Left ventricle myocardium superior (tissue), 1 donor: ENCODE data around the gene PAPOLA. TPM values are rescaled to one million over a fixed set of nuclear protein-coding genes. Genes with fewer than 3 reads are reported as not detected.

Experiments
- ATAC-seq: fragments of 200-7000 bp; cut with Tn5 transposase; one replicate; pipeline ENCODE4 v1.9.1; 2020; ENCODE audit warnings: mild to moderate bottlenecking, moderate library complexity
- DNase-seq: peaks from one replicate; pipeline ENCODE4 v3.0.0-alpha.2; 2020
- intact Hi-C: fragments of 100-400 bp; cut with micrococcal nuclease; formaldehyde crosslinking; loops from one replicate; pipeline ENCODE4 v1.11.0; 2022
- total RNA-seq: library from RNA; stranded (reverse); fragmentation: NEBNext Ultra II Directional; extraction: Animal tissue kit (Norgen Biotek cat#: 25700); gene quantifications from one replicate; pipeline ENCODE4 v1.2.1, GENCODE V29; 2021
- donor health status: DM: no; HTN: yes; CAD: no; lungs with severe emphysema.

Gene PAPOLA
- total RNA-seq, 1 donor from 2014 or later = 166 TPM

DNA sequence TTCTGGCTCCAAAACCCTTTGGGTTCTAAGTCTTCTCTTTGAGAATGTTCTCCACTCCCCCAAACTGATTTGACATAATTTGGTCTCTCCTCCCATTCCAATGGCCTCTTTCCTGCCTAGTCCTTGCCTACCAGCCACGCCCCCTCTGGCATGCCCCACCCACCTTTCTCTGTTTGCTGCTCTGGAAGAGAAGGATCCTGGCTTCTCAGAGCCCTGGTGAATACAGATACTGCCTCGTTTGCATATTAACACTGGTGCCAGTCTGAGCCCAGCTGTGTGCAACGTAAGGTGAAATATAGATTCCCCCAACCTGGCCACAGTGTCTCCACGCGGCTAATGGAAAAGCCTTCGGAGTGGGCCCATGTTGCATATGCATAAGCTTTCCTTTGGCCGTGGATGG, 79.7 kb downstream of the PAPOLA start:
- intact Hi-C loops = no loop called here
- ATAC-seq (no peak), DNase-seq (no peak)

DNA sequence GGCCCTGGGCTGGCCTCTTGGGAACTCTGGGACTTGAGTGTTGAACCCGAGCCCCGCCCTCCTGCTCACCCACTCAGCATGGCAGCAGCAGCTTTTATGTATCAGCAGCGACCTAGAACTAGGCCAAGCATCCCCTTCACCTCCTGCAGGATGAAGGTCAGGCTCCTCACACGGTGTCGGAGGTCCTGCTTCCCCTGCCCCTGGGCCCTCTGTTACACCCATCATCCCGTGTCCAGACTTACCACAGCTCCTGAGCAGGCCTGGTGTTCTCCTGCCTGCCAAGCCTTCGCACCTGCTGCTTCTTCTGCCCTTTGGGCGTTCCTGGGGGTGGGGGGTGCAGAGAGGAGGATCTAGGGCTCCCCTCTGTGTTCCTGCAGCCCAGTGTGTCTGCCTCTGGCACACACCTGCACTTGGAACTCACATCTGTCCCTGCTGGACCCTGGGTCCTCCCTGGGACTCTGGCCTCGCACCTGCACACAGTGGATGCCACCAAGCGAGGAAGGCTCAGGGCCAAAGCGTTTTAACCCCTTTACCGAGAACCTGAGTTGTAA, 80.3 kb downstream of the PAPOLA start:
- intact Hi-C loops = no loop called here
- no peak for ATAC-seq
- no peak for DNase-seq

DNA sequence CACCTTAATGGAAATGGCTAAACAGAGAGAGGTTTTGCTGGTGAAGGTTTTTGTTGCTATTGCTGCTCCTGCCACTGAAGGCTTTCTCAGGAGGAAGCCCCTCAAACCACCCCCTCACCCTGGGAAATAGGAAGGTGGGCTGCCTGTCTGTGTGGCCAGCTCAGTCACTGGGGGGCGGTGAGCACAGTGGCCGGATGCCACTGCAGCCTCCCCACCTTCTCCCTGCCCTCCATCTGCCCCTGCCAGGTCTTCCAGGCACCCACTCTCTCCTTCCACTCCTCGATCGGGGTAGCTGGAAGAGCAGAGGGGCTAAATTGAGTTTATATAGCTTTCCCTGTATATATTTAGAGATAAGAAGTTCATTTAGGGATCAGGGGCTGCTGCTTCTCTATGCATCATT, 80.8 kb downstream of the PAPOLA start:
- no peak for DNase-seq
- ATAC-seq = no peak
- intact Hi-C loops = no loop called here

DNA sequence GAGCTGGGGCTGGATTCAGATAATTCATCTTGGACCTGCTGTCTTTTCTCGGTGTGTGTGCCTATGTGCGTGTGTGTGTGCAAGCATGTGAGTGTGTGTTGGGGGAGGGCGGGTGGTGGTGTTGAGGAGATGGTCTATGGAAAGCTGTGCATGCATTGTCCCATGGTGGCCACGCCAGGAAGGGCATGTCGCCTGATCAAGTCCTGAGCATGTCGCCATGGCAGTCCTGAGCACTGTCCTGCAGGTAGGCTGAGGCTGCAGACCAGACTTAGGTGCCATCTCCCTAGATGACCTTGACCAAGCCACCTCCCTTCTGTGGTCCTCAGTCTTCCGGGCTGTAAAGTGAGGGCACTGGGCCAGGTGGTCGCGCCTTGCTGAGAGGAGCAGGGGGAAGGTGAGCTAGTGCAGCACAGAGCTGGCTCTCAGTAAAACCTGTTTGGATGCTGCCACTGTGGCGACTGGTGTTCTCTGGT, 81.4 kb downstream of the PAPOLA start:
- DNase-seq (no peak), ATAC-seq (no peak)
- intact Hi-C loops = no loop called here

DNA sequence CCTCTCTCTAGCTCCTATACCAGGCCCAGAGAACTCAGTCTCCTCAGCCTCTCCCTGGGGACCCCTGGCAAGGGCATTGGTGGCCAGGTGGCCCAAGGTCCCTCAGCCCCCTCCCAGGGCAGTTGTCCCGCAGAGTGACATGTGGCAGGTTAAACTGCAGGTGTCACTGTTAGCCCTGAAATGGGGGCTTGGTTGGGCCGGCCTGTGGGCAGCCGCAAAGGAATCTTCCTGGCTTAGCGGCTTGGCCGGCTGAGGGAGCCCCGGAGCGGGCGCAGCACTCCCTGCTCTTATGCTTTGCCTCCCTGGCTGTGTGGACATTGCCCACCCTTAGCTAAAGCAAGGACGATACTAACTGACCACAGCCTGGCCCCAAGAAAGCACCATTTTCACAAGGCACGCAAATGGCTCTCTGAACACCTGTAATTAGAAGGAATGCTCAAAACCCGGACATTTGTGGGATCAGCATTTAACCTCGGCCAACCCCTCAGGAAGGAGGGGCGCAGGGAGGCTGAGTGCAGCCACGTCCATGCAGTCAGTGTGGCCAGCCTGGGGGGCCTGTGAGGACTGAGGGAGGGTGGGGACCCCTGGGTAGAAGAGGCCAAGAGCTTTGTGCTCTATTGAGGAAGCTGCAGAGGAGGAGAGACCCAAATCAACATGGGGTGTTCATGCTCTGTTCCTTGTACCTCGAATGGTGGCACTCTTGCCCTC, 82.2 kb downstream of the PAPOLA start:
- no peak for DNase-seq
- intact Hi-C loops = no loop called here

DNA sequence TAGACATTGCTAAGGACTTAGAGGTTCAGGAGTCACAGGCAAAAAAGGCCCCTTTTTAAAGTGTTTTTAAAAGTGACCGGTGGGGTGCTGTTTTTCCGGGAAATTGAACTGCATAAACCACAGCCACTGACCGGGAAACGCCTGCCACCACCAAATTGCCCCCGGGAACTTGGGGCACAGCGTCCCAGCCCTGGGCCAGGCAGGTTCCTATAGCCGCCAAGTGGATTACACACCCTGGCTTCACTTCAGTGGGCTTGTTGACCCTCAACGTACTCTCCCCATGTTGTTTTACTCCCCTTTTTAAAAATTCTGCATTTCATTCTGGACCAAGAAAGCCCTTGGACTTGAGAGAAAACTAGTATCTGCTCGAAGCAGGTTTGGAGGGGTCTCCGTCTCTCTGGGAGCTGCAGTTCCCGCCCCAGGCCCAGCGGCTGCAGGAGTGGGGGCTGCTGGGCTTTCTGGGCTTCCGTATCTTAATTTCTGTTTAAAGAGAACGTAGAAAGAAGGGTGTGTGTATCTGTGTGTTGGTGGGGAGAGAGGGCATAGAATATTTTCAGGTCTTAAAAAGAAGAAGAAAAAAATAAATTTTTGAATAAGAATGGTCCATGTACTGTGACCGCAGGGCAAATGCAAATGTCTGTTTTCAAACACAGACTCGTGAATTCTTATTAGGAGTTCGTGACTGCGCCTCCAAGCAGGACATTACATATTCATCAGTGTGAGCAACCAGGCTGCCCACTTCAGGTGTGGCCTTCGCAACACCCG, 82.9 kb downstream of the PAPOLA start:
- intact Hi-C loops = no loop called here
- DNase-seq = no peak
- no peak for ATAC-seq

More for the DNA sequence above, 82.2 kb downstream of the PAPOLA start:
- peak; percentile 70 for ATAC-seq

DNA sequence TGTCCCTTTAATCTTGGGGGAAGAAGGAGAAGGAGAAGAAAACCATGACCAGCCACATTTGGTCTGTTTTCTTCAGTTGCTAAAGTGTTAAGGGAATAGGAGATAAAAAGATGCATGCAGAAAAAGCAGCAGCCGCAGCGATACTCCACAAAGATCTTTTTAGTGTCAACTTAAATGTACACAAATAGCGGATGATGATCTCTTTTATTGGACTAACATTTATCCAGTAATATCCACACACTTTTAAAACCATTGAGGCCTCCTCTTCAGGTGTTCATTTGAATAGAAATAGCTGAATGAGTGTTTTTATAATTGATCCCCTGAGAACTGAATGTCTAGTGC, 83.5 kb downstream of the PAPOLA start:
- ATAC-seq = no peak
- DNase-seq = no peak
- intact Hi-C loops = no loop called here

DNA sequence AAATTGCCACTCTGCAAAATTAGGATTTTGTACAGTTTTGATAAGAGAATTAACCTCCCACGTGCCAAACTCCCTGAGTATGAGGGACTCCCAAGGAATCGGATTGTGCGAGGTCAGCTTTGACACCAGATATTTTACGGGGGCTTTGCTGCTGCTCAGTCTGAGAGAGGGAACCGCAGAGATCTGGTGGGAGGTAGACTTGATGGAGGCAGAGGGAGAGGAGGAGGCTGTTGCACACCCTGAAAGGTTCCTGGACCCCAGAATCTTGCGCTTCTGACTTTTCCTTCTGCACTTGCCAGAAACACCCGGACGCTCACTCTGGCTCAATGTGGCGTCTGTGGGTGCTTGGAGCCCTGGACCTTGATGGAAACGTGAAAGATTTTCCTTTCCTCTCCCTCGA, 83.9 kb downstream of the PAPOLA start:
- DNase-seq = no peak
- intact Hi-C loops = no loop called here
- no peak for ATAC-seq

DNA sequence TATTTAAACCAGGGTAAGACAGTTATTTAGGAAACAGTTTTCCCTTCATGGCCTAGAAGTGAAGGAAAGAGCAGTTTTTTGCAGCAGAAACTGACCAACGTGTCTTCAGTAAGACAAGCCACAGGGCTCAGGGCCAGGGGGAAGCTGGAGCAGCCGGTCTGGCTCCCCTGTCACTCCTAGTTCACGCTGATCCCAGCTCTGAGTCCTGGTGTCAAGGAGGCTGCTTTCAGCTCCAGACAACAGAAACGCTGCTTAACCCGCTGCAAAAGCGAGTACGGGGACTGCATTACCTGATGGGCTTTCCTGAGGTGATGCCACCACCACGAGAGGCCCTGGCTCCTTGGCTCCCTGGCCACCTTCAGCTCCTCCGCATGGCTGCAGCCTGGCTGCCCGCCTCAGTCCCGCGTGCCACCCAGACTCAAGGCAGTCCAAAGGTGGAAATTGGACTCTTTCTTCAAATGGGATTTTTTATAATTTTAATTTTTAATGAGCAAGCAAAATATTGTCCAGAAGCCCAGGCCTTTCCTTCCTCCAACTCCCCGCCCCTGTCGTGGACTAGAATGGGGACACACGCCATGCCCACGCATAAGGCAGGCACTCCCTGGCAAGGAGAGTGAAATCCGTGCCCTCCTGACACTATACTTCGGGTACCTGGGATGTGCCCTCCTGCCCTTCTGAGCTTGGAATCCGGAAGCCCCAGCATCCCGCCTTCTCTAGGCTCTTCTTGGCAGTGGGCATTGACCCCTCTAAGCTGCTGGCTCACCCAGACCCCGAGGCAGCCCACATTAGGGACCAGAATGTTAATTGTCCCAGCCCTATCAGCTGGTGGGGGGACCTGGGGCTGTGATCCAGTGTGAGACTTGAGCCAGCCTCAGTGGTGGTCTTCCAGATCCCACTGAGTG, 85.0 kb downstream of the PAPOLA start:
- intact Hi-C loops = no loop called here
- no peak for DNase-seq
- no peak for ATAC-seq

DNA sequence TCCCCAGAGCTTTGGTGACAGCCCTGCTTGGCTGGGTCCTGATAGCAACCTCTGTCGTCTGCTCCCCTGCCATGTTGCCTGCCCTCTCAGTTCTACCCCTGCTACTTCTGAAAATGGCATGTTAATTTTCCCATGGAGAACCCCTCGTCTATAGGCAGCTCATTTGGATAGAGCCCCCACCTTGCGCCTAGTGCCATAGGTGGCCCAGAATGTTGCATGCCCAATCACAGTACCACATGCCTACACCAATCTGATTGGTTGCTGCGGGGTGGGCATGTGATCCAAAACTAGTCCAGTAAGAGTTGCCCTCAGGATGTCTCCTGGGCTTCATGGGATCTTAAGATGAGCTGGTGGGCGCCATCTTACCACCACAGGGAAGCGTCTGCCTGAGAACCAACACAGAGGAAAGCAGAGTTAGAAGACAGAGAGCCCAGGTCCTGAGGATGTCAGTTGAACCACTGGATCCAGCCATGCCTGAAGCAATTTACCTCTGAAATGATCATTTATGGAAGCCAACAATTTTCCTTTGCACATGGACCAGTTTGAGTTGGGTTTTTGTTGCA, 85.7 kb downstream of the PAPOLA start:
- DNase-seq = no peak
- ATAC-seq = no peak
- intact Hi-C loops = no loop called here

DNA sequence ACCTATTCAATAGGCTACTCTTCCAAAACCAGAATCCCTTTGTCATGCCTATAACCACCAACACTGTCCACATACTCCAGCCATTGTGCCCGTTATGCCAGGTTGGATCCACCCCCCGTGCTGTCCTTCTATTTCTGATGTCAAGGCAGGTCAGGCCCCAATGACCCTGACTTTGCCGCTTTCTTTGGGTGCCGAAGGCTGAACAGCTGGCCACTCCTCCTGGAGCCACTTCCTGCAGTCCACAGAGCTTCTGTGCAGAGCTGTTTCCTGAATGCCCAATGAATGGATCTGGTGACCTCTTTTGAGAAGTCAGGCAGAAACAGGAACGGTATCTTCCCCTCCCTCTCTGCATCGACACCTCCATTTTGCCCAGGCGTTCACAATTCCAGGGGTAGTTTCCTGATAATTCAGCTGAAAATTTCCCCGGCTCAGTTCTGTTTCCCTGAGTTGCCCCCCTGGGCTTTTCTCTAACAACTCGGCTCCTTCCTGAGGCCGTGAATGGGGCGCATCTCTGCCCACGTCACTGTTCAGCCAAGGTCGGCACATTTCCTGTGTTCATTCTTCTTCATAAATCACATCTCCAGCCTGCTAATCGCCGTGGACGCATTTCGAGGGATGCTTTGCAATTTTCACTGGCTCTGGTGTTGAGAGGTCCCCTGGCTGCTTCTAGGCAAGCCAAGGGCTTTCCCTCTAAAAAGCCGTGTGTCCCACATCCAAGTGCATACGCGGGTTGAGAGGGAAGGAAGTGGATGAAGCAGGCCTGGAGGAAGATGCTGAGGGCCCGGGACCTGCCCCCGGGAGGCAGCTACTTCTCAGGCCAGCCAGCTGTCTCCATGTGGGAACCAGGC, 86.5 kb downstream of the PAPOLA start:
- intact Hi-C loops = no loop called here
- DNase-seq = no peak
- ATAC-seq = peak; percentile 29

DNA sequence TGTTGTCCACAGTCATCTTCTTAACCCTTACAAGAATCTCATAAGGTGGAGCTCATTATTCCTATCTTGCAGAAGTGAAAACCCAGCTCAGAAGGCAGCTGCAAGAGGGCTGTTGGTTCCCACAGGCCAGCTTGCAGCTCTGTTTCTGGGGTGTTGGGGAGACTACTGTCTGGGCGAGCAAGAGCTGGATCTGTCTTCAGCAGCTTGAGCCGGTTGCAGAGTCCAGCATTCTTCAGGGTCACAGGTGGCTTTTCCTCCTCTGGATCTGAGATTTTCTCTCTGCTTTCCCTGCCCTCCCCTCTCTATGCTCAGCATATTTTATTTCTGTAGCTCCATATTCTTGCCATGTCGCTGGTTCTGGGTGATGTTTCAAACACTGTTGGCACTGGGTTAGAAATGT, 87.4 kb downstream of the PAPOLA start:
- no peak for DNase-seq
- ATAC-seq = no peak
- intact Hi-C loops = no loop called here

DNA sequence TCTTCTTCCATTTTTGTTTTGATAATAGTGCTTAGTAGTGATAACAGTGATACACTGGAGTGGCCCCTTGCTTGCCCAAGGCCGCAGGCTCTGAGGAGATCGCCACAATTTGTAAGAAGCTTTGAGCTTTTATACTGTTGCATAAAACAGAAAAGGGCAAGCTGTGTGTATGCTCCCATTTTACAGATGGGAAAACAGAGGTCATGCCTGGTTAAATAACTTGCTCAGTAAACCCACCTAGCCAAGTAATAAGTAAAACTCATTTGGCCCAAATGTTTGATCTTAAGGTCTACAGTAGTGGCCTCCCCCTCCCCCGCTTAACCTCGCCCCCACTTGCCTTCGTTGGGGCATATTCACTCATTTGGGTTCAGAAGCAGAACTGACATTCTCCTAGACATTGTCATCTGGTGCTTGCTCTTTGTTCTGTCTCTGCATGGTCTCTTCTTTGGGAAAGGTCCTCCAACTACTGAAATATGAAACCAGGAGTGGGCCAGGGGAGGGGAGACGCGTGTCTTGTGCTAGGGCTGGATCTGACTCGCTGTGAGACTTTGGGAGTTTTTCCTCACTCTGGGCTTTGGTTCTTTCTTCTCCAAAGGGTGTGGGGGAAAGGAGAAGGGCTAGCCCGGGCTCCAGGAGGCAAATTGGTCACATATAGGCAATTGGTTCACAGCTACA, 88.1 kb downstream of the PAPOLA start:
- DNase-seq (no peak), ATAC-seq (no peak)
- intact Hi-C loops = no loop called here

DNA sequence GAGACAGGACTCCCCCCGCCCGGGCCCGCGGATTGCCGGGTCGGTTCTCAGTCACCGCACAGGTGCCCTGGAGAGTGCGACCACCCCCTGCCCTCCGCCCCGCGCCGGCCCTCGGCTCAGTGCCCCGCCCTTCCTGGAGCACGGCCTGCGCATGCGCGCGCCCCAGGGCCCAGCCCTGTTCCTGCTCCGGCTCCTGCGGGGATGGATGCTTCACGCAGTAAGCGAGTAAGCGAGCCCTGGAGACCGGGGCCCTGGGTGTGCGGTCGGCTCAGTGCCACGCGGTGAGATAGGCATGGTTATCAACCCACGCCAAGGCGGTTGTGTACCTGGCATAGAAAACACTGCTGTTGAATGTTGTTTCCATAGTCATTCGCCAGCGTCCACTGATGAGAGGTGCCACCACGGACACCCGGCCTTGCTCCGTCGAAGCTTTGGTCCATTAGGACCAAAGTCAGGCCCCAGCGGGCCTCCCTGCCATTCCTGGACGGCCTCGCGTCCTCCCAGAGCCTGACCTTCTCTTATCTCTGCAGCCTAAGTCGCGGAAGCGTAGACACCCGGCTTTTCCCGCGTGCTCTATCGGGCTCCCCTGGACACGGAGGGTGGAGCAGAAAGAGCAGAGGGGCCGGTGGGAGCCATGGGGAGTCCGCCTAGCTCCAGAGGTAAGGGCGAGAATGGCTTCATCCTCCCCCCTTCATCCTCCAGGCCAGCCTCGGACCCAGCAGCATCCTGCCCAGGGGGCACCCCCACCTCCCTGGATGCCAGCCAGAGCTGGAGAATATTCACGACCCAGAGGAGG, 90.6 kb downstream of the PAPOLA start:
- ATAC-seq = peak; percentile 90
- peak; percentile 76 for DNase-seq
- intact Hi-C loops = no loop called here

DNA sequence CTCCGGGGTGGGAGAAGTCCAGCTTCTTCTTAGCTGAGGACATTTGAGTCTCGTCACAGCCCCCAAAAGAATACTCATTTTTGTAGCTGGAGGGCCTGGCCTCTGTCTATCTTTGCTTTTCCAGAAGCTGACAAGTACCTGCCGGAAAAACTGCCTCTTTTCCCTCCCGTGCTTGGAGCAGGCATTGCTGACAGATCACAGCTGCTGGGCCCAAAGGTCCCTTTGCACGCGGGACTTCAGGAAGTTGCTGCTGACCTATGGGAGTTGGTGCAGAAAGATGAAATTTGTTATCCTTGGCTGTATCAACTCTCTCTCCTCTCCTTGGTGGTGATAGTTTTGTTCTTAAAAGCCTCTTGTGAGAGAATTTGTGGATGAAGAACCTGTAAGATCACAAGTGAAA, 92.8 kb downstream of the PAPOLA start:
- DNase-seq (no peak), ATAC-seq (no peak)
- intact Hi-C loops = no loop called here

DNA sequence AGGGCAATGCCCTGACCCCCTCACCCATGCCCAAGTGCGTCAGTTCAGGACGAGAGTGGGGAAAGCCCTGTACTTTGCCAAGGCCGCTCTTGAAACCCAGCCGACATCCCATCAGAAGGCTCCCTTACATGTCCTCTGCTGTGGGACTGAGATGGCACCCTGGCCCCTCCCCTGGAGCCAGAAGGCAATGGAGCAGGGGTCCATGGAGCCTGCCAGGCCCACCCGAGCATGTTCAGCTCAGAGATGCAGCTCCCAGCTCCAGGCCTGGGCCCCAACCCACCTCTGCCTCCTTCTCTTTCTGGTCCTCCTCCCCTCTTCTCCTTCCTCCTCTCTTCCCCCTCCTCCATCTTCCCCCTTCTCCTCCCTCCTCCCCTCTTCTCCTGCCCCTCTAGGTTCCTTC, 95.5 kb downstream of the PAPOLA start:
- intact Hi-C loops = no loop called here
- ATAC-seq (no peak), DNase-seq (no peak)

DNA sequence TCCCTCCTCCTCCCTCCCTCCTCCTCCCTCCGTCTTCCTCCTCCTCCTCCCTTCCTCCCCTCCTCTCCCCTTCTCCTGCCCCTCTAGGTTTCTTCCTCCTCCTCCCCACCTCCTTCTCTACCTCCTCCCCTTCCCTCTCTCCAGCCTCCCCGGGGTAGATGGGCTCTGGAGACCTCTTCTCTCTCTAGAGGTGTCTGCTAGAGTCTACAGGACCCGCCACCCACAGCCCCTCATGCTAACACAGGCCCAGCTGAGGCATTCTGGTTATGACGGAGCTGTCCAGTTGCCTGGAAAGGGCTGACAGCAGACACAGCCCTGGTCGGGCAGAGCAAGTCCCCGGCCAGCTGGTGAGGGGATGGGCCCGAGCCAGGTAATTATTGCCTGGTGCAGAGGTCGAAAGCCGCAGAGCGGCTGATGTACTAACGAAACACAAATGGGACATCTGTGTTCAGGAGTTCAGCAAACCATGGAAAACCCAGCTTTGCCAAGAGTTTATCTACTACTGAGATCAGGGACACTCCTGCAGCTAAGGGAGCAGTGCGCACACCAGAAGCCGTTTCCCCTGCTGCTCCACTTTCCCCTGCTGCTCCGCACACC, 96.2 kb downstream of the PAPOLA start:
- intact Hi-C loops = no loop called here
- no peak for ATAC-seq
- DNase-seq = no peak
